MCF 10A (cell line): ENCODE measurements around the gene MTMR4. TPM values are rescaled to one million over a fixed set of nuclear protein-coding genes. Genes with fewer than 3 reads are reported as not detected.

Experiments
- BruUV-seq: library from RNA; stranded (reverse); fragments of 400-500 nt; replicated peaks from 2 replicates; lab custom pipeline; 2021; lab: Mats Ljungman, UMichigan
- CTCF ChIA-PET: fragments of 300-600 bp; sonication (Branson Sonifier 250); formaldehyde crosslinking; extraction: SDS; loops from one replicate; lab custom pipeline; 2021; ENCODE audit warnings: antibody characterized with exemption, inconsistent platforms; lab: Yijun Ruan, JAX
- POLR2A ChIA-PET: fragments of 300-600, 350-650 bp; sonication (Branson Sonifier 250); formaldehyde crosslinking; extraction: SDS; loops from one replicate; lab custom pipeline; 2020; ENCODE audit warnings: antibody characterized with exemption, inconsistent platforms; lab: Yijun Ruan, JAX
- DNase-seq: peaks from one replicate; pipeline ENCODE4 v3.0.0-alpha.2; 2018; ENCODE audit not compliant: unreplicated experiment
- H3K27ac Mint-ChIP-seq: one replicate; pipeline ENCODE4 v1.8.0; 2022; ENCODE audit warnings: mild to moderate bottlenecking, low read depth, mixed read lengths; ENCODE audit not compliant: unreplicated experiment
- H3K27me3 Mint-ChIP-seq: one replicate; pipeline ENCODE4 v1.8.0; 2022; ENCODE audit warnings: mixed read lengths; ENCODE audit not compliant: insufficient read depth, unreplicated experiment
- H3K36me3 Mint-ChIP-seq: one replicate; pipeline ENCODE4 v1.8.0; 2022; ENCODE audit warnings: mild to moderate bottlenecking, moderate library complexity, mixed read lengths; ENCODE audit not compliant: insufficient read depth, unreplicated experiment
- H3K4me1 Mint-ChIP-seq: one replicate; pipeline ENCODE4 v1.8.0; 2022; ENCODE audit warnings: mixed read lengths; ENCODE audit not compliant: insufficient read depth, unreplicated experiment
- H3K4me3 Mint-ChIP-seq: one replicate; pipeline ENCODE4 v1.8.0; 2022; ENCODE audit warnings: mild to moderate bottlenecking, moderate library complexity, mixed read lengths; ENCODE audit not compliant: unreplicated experiment
- H3K9me3 Mint-ChIP-seq: one replicate; pipeline ENCODE4 v1.8.0; 2022; ENCODE audit warnings: mixed read lengths; ENCODE audit not compliant: unreplicated experiment
- intact Hi-C: fragments of 100-400 bp; cut with micrococcal nuclease; formaldehyde crosslinking; loops from 2 replicates; pipeline ENCODE4 v1.14.1; 2022
- total RNA-seq: library from RNA; stranded (reverse); gene quantifications from 2 replicates; pipeline ENCODE4 v1.2.3, GENCODE V29; 2022
- TF ChIP-seq, protein P1 (sequence below): fragments of 200-600 bp; IDR thresholded peaks from one replicate; pipeline ENCODE4 v1.8.0; 2022; ENCODE audit warnings: antibody characterized with exemption, mild to moderate bottlenecking; ENCODE audit not compliant: unreplicated experiment

MTMR4 gene
- total RNA-seq, 1 experiment from 2014 or later = 38.1 TPM

DNA sequence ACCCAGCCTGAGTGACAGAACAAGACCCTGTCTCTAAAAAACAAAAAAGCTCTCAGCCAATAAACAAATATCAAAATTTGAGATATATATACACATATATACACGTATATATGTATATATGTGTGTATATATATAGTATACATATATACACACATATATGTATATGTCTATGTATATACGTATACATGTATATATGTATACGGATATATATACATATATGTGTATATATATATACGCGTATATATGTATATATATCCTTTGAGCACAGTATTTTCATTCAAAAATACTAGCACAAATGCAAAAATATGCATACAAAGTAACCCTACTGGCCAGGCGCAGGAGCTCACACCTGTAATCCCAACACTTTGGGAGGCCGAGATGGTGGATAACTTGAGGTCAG is 13.0 kb downstream of the MTMR4 start:
- Mint-ChIP-seq H3K27ac (no peak overlapping the region), H3K4me3 (no peak overlapping the region), H3K9me3 (no peaks in the 10 kb centered on the region), H3K27me3 (no peaks in the 10 kb centered on the region), H3K36me3 (peaks cover 79% of the 10 kb centered on the region), H3K4me1 (no peaks in the 10 kb centered on the region)
- ChIA-PET CTCF (interaction anchor here (1.4 kb wide), 1 partner anchor 184 kb away, joined by 3 read pairs; no protein-coding TSS in a partner anchor), POLR2A (no interaction called here)
- TF ChIP-seq, protein P1, sequence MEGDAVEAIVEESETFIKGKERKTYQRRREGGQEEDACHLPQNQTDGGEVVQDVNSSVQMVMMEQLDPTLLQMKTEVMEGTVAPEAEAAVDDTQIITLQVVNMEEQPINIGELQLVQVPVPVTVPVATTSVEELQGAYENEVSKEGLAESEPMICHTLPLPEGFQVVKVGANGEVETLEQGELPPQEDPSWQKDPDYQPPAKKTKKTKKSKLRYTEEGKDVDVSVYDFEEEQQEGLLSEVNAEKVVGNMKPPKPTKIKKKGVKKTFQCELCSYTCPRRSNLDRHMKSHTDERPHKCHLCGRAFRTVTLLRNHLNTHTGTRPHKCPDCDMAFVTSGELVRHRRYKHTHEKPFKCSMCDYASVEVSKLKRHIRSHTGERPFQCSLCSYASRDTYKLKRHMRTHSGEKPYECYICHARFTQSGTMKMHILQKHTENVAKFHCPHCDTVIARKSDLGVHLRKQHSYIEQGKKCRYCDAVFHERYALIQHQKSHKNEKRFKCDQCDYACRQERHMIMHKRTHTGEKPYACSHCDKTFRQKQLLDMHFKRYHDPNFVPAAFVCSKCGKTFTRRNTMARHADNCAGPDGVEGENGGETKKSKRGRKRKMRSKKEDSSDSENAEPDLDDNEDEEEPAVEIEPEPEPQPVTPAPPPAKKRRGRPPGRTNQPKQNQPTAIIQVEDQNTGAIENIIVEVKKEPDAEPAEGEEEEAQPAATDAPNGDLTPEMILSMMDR = no peak
- intact Hi-C loops = no loop called here
- DNase-seq = no peak
- no TSS peak for BruUV-seq

DNA sequence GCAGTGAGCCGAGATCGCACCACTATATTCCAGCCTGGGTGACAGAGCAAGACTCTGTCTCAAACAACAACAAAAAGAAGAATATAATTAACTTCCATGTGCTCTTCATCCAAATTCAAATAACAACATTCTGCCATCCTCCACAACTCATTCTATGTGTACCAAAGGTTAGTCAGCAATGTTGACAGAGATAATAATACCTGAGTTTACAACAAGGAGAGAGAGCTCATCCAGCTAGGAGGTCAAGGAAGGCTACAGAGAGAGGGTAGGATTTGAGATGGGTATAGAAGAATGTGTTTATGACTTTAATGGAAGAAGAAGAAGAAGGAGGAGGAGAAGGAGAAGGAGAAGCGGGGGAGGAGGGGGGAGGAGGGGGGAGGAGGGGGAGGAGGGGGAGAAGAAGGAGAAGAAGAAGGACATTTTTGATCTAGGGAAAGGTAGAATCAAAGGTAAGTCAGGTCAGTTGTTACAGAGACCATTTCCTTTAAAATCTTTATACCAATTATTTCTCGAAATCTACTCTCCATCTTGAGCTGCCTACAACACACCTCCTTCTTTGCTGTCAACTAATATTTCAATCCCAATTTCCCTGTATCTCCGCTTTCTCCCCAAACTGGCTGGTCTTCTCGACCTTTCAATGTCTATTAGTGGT is 16.1 kb downstream of the MTMR4 start:
- no peak for DNase-seq
- no peaks in the 10 kb centered on the region for H3K9me3 Mint-ChIP-seq
- ChIA-PET CTCF (no interaction called here), POLR2A (no interaction called here)
- no peaks in the 10 kb centered on the region for H3K27me3 Mint-ChIP-seq
- BruUV-seq = no TSS peak
- H3K4me3 Mint-ChIP-seq = no peak overlapping the region
- TF ChIP-seq, protein P1 = no peak
- intact Hi-C loops = no loop called here
- H3K36me3 Mint-ChIP-seq = peaks cover 87% of the 10 kb centered on the region
- H3K4me1 Mint-ChIP-seq = no peaks in the 10 kb centered on the region
- H3K27ac Mint-ChIP-seq = no peak overlapping the region

DNA sequence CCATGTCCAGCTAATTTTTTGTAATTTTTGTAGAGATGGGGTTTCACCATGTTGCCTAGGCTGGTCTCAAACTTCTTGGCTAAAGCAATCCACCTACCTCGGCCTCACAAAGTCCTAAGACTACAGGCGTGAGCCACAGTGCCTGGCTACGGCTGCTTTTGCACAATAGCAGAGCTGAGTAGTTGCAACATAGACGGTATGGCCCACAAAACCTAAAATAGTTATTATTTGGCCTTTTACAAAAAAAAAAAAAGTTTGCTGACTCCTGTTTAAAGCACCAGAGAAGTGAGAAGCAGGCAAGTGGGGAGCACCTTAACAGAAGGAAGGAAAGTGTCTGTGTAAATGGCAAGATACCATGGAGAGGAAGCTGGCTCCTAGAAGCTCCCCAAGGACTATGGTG is 20.9 kb downstream of the MTMR4 start:
- no TSS peak for BruUV-seq

More for the DNA sequence above, 20.9 kb downstream of the MTMR4 start:
- no peaks in the 10 kb centered on the region for H3K27me3 Mint-ChIP-seq
- TF ChIP-seq, protein P1 = no peak
- no peak for DNase-seq
- intact Hi-C loops = no loop called here
- ChIA-PET POLR2A (interaction anchor here (0.6 kb wide), 1 partner anchor 1905 kb away, joined by 3 read pairs; no protein-coding TSS in a partner anchor), CTCF (interaction anchor here (0.6 kb wide), 1 partner anchor 47 kb away, joined by 3 read pairs; no protein-coding TSS in a partner anchor)
- no peak overlapping the region for H3K27ac Mint-ChIP-seq
- peaks cover 94% of the 10 kb centered on the region for H3K36me3 Mint-ChIP-seq
- no peaks in the 10 kb centered on the region for H3K4me1 Mint-ChIP-seq
- H3K9me3 Mint-ChIP-seq = no peaks in the 10 kb centered on the region
- no peak overlapping the region for H3K4me3 Mint-ChIP-seq
